Liver (tissue), 9 donors: ENCODE measurements around the gene KYNU. TPM values are rescaled to one million over a fixed set of nuclear protein-coding genes. Genes with fewer than 3 reads are reported as not detected.

Experiments
- DNase-seq: peaks from one replicate; pipeline ENCODE4 v3.0.0-alpha.2; 2017; ENCODE audit warnings: low spot score
- H3K27ac ChIP-seq, 2 donors: one replicate each; pipeline ENCODE4 v1.7.0; 2013; ENCODE audit warnings: inconsistent platforms in 2 of 2, low read length in 2 of 2, control low read depth in 1 of 2, low read depth in 1 of 2, mild to moderate bottlenecking in 1 of 2
- H3K27me3 ChIP-seq, 4 donors: one replicate each; pipeline versions ENCODE4 v1.6.1 to v1.7.0; 2013; ENCODE audit warnings: low read length in 3 of 4, inconsistent platforms in 1 of 4, mild to moderate bottlenecking in 1 of 4, moderate library complexity in 1 of 4; ENCODE audit not compliant: control insufficient read depth in 4 of 4, insufficient read depth in 4 of 4
- H3K36me3 ChIP-seq, 4 donors: one replicate each; pipeline versions ENCODE4 v1.6.1 to v1.7.0; 2013; ENCODE audit warnings: low read length in 3 of 4, mild to moderate bottlenecking in 3 of 4, low read depth in 1 of 4, moderate library complexity in 1 of 4; ENCODE audit not compliant: control insufficient read depth in 4 of 4, insufficient read depth in 3 of 4
- H3K4me1 ChIP-seq, 4 donors: one replicate each; pipeline versions ENCODE4 v1.6.1 to v1.7.0; 2013; ENCODE audit warnings: low read length in 3 of 4, mild to moderate bottlenecking in 3 of 4, moderate library complexity in 1 of 4; ENCODE audit not compliant: control insufficient read depth in 4 of 4, insufficient read depth in 4 of 4
- H3K4me3 ChIP-seq, 3 donors: one replicate each; pipeline versions ENCODE4 v1.6.1 to v1.7.0; 2013; ENCODE audit warnings: low read length in 3 of 3, control low read depth in 1 of 3, low read depth in 1 of 3, mild to moderate bottlenecking in 1 of 3
- H3K9ac ChIP-seq, 2 donors: one replicate each; pipeline ENCODE4 v1.7.0; 2013; ENCODE audit warnings: low read length in 2 of 2, mild to moderate bottlenecking in 2 of 2, moderate library complexity in 2 of 2, control low read depth in 1 of 2, low read depth in 1 of 2
- H3K9me3 ChIP-seq, 4 donors: one replicate each; pipeline versions ENCODE4 v1.6.1 to v1.7.0; 2013; ENCODE audit warnings: low read length in 3 of 4; ENCODE audit not compliant: control insufficient read depth in 4 of 4
- EGR1 ChIP-seq, 2 donors: IDR thresholded peaks; 2 replicates each; pipeline ENCODE4 v1.6.1; 2016 to 2018; ENCODE audit warnings: antibody characterized with exemption in 2 of 2, low read depth in 2 of 2
- FOXA1 ChIP-seq: IDR thresholded peaks from 2 replicates; pipeline ENCODE4 v1.6.1; 2016; ENCODE audit warnings: antibody characterized with exemption
- FOXA2 ChIP-seq: IDR thresholded peaks from 2 replicates; pipeline ENCODE4 v1.6.1; 2016; ENCODE audit warnings: antibody characterized with exemption
- HNF4A ChIP-seq, 2 donors: conservative IDR thresholded peaks; 2 replicates each; pipeline ENCODE4 v1.6.1; 2016; ENCODE audit warnings: antibody characterized with exemption in 2 of 2, mild to moderate bottlenecking in 2 of 2
- HNF4G ChIP-seq: IDR thresholded peaks from 2 replicates; pipeline ENCODE4 v1.6.1; 2016; ENCODE audit warnings: antibody characterized with exemption
- JUND ChIP-seq, 2 donors: IDR thresholded peaks; 2 replicates each; pipeline ENCODE4 v1.6.1; 2016; ENCODE audit warnings: antibody characterized with exemption in 2 of 2
- NR2F2 ChIP-seq: IDR thresholded peaks from 2 replicates; pipeline ENCODE4 v1.6.1; 2016; ENCODE audit warnings: antibody characterized with exemption
- RAD21 ChIP-seq, 2 donors: IDR thresholded peaks; 2 replicates each; pipeline ENCODE4 v1.6.1; 2016; ENCODE audit warnings: antibody characterized with exemption in 2 of 2, mild to moderate bottlenecking in 2 of 2
- RXRA ChIP-seq, 2 donors: IDR thresholded peaks; 2 replicates each; pipeline ENCODE4 v1.6.1; 2017 to 2018; ENCODE audit warnings: antibody characterized with exemption in 2 of 2, mild to moderate bottlenecking in 1 of 2
- SP1 ChIP-seq: IDR thresholded peaks from 2 replicates; pipeline ENCODE4 v1.6.1; 2018; ENCODE audit warnings: antibody characterized with exemption, mild to moderate bottlenecking
- TAF1 ChIP-seq: conservative IDR thresholded peaks from 2 replicates; pipeline ENCODE4 v1.6.1; 2016; ENCODE audit warnings: antibody characterized with exemption, mild to moderate bottlenecking
- YY1 ChIP-seq: IDR thresholded peaks from 2 replicates; pipeline ENCODE4 v1.6.1; 2016; ENCODE audit warnings: antibody characterized with exemption, mild to moderate bottlenecking
- WGBS: extraction: QIAGEN DNeasy Blood & Tissue Kit; methylation state at CpG from one replicate; pipeline ENCODE4 v1.1.7; 2013; 5-methylcytosine and 5-hydroxymethylcytosine counted together
- polyA plus RNA-seq, 2 donors: library from polyadenylated mRNA; stranded (reverse) in 1 of 2; unstranded in 1 of 2; fragments of 200-250 nt in 1 of 2; fragments of >200 nt in 1 of 2; fragmentation: Nextera tagmentation in 1 of 2; extraction: Ambion mirVana in 1 of 2; gene quantifications; one replicate each; pipeline versions ENCODE4 v1.2.1 to v1.2.3, GENCODE V29; 2013 to 2015
- total RNA-seq, 2 donors: library from RNA; depleted of rRNA; stranded (reverse); fragments of >200 nt; gene quantifications; one replicate each; pipeline ENCODE4 v1.2.3, GENCODE V29; 2014
- TF ChIP-seq, protein P1 (sequence below): IDR thresholded peaks from 2 replicates; pipeline ENCODE4 v1.6.1; 2016; ENCODE audit warnings: antibody characterized with exemption
- TF ChIP-seq, protein P2 (sequence below): fragments of 150-350 bp; IDR thresholded peaks from 2 replicates; pipeline ENCODE4 v1.5.1; 2017; ENCODE audit warnings: improper control_type of control experiment, low read depth, low read length; ENCODE audit not compliant: missing input control
- TF ChIP-seq, protein P3 (sequence below): IDR thresholded peaks from 2 replicates; pipeline ENCODE4 v1.6.1; 2016; ENCODE audit warnings: antibody characterized with exemption
- TF ChIP-seq, protein P4 (sequence below): IDR thresholded peaks from 2 replicates; pipeline ENCODE4 v1.6.1; 2016; ENCODE audit warnings: antibody characterized with exemption
- donor health status: healthy.
- donor health status: healthy.
- donor health status: healthy.
- donor health status: healthy.
- donor health status: healthy.

KYNU gene
- total and polyA plus RNA-seq, 4 donors, result 24.0 to 64.3 (median 32.8) TPM

DNA sequence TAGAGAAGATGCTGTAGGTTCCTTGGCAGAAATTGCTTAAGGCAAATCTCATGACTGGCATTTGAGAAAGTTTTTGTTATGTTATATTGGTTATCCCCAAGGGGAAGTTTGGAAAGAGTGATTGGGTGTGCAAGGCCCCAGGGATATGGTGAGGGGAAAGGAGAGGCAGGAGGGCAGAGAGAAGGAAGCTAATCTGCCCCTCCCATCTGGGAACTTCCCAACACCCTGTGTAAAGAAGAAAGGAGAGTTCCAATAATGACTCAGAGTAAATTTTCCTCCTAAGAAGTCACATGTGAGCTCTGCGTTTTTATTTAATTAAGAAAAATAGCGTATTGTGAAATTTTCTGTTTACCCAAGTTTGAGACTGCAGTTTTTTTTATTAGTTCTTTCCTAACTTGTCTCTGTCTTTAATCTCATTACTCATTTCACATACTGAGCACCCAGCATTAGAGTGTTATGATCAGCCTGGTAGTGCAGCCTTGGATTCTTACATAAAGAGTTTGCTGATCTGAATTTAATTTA, 3.1 kb upstream of the KYNU start:
- no peaks in the 10 kb centered on the region for H3K36me3 ChIP-seq
- DNase-seq, result no peak
- no peak overlapping the region for H3K4me3 ChIP-seq
- TF ChIP-seq RAD21 (IDR thresholded peaks at IDR 0.05) (peak; percentile 7 to 37), HNF4G (no peak), FOXA2 (peak; percentile 82), HNF4A (conservative IDR thresholded peaks at IDR 0.05) (peak; percentile 57 to 76), FOXA1 (peak; percentile 69), YY1 (peak; percentile 52), TAF1 (peak; percentile 32), RXRA (IDR thresholded peaks at IDR 0.05) (peak in 1 of 2 donors; percentile 71), JUND (IDR thresholded peaks at IDR 0.05) (peak; percentile 67 to 95), EGR1 (IDR thresholded peaks at IDR 0.05; ENCODE audit: low read depth in 2 of 2) (peak in 1 of 2 donors; percentile 41), SP1 (peak; percentile 12)
- TF ChIP-seq, protein P1, sequence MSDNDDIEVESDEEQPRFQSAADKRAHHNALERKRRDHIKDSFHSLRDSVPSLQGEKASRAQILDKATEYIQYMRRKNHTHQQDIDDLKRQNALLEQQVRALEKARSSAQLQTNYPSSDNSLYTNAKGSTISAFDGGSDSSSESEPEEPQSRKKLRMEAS, result peak; percentile 54
- TF ChIP-seq, protein P2, sequence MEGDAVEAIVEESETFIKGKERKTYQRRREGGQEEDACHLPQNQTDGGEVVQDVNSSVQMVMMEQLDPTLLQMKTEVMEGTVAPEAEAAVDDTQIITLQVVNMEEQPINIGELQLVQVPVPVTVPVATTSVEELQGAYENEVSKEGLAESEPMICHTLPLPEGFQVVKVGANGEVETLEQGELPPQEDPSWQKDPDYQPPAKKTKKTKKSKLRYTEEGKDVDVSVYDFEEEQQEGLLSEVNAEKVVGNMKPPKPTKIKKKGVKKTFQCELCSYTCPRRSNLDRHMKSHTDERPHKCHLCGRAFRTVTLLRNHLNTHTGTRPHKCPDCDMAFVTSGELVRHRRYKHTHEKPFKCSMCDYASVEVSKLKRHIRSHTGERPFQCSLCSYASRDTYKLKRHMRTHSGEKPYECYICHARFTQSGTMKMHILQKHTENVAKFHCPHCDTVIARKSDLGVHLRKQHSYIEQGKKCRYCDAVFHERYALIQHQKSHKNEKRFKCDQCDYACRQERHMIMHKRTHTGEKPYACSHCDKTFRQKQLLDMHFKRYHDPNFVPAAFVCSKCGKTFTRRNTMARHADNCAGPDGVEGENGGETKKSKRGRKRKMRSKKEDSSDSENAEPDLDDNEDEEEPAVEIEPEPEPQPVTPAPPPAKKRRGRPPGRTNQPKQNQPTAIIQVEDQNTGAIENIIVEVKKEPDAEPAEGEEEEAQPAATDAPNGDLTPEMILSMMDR, result no peak
- TF ChIP-seq, protein P3, sequence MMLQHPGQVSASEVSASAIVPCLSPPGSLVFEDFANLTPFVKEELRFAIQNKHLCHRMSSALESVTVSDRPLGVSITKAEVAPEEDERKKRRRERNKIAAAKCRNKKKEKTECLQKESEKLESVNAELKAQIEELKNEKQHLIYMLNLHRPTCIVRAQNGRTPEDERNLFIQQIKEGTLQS, result no peak
- TF ChIP-seq, protein P4, sequence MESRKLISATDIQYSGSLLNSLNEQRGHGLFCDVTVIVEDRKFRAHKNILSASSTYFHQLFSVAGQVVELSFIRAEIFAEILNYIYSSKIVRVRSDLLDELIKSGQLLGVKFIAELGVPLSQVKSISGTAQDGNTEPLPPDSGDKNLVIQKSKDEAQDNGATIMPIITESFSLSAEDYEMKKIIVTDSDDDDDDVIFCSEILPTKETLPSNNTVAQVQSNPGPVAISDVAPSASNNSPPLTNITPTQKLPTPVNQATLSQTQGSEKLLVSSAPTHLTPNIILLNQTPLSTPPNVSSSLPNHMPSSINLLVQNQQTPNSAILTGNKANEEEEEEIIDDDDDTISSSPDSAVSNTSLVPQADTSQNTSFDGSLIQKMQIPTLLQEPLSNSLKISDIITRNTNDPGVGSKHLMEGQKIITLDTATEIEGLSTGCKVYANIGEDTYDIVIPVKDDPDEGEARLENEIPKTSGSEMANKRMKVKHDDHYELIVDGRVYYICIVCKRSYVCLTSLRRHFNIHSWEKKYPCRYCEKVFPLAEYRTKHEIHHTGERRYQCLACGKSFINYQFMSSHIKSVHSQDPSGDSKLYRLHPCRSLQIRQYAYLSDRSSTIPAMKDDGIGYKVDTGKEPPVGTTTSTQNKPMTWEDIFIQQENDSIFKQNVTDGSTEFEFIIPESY, result peak; percentile 61
- no peaks in the 10 kb centered on the region for H3K9me3 ChIP-seq
- H3K27ac ChIP-seq, result peak overlapping the region; percentile 48 to 68
- no peaks in the 10 kb centered on the region for H3K27me3 ChIP-seq
- WGBS, result 20% methylated on average over 2 of the region's 2 CpGs
- H3K9ac ChIP-seq, result no peak overlapping the region
- H3K4me1 ChIP-seq, result peaks cover 2 to 31% (median 24%) of the 10 kb centered on the region in 4 donors

DNA sequence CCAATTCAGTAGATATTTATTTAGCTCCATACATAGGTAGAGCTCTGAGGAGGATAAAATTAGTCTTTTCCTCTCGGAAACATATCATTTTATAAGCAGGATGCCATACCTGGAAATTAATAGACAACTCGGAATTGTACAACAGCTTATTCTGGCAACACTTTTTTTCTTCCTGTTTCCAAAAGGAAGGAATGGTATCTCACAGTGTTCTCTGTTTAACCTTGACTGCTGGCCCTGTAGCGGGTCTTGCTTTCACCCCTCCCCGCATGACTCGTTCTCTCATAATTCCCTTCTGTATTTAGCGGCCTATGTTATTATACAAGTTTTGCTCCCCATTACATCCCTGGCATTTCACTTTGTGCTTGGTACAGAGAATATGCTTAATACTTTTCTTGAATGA, 2.5 kb upstream of the KYNU start:
- Histone ChIP-seq H3K9ac (no peak overlapping the region), H3K36me3 (no peaks in the 10 kb centered on the region), H3K27me3 (no peaks in the 10 kb centered on the region), H3K4me3 (no peak overlapping the region), H3K4me1 (peaks cover 2 to 37% (median 25%) of the 10 kb centered on the region in 4 donors), H3K9me3 (no peaks in the 10 kb centered on the region), H3K27ac (peak overlapping the region; percentile 25 to 28)
- no peak for TF ChIP-seq JUND (IDR thresholded peaks at IDR 0.05)
- no peak for DNase-seq
- WGBS, result 92% methylated on average over 6 of the region's 6 CpGs

DNA sequence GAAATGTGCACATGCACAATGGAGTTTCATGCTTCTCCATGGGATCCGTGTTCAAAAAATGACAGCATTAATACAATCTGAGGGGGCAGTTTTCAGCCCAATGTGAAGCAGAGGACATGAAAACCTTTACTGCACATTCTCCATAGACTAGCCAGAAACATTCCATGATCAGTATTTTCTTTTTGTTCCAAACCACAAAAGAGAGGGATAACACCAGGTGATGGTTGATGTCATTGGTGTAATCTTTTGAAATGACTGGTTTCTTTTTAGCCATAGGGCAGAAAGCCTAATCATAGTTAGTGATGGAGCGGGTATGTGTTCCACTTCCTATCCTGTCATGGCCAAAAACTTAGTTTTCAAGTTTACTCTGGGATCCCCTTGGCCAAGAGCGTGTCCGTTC, 1.8 kb upstream of the KYNU start:
- TF ChIP-seq, protein P3, result no peak
- TF ChIP-seq YY1 (no peak), EGR1 (IDR thresholded peaks at IDR 0.05; ENCODE audit: low read depth in 2 of 2) (no peak), NR2F2 (no peak), HNF4G (no peak), SP1 (no peak)
- TF ChIP-seq, protein P4, result no peak
- Histone ChIP-seq H3K9ac (no peak overlapping the region), H3K4me1 (peaks cover 2 to 41% (median 30%) of the 10 kb centered on the region in 4 donors), H3K4me3 (no peak overlapping the region), H3K27ac (peak overlapping the region in 1 of 2 donors; percentile 28), H3K36me3 (no peaks in the 10 kb centered on the region), H3K9me3 (no peaks in the 10 kb centered on the region), H3K27me3 (no peaks in the 10 kb centered on the region)
- no peak for DNase-seq
- 97% methylated on average over 4 of the region's 4 CpGs for WGBS
